GM23248 (cell line): ENCODE measurements around the gene TH. TPM values are rescaled to one million over a fixed set of nuclear protein-coding genes. Genes with fewer than 3 reads are reported as not detected.

Source experiments
- DNase-seq: peaks from one replicate; pipeline ENCODE4 v3.0.0-alpha.2; 2015
- H2AFZ ChIP-seq: fragments of 200-600 bp; sonication (generic); 2 replicates; pipeline ENCODE4 v1.6.1; 2016; ENCODE audit warnings: antibody characterized with exemption
- H3F3A ChIP-seq: fragments of 200-600 bp; sonication (generic); 2 replicates; pipeline ENCODE4 v1.6.1; 2016; ENCODE audit warnings: mild to moderate bottlenecking, antibody characterized with exemption, mixed run types; ENCODE audit not compliant: insufficient read depth
- H3K27ac ChIP-seq: fragments of 200-600 bp; sonication (generic); 2 replicates; pipeline ENCODE4 v1.5.1; 2016; ENCODE audit warnings: mild to moderate bottlenecking
- H3K27me3 ChIP-seq: fragments of 200-600 bp; sonication (generic); replicated peaks from 2 replicates; pipeline ENCODE4 v1.6.1; 2016; ENCODE audit warnings: mild to moderate bottlenecking; ENCODE audit not compliant: insufficient read depth
- H3K36me3 ChIP-seq: fragments of 200-600 bp; sonication (generic); 2 replicates; pipeline ENCODE4 v1.6.1; 2016; ENCODE audit warnings: low read depth, mild to moderate bottlenecking
- H3K4me1 ChIP-seq: fragments of 200-600 bp; sonication (generic); 2 replicates; pipeline ENCODE4 v1.6.1; 2016; ENCODE audit warnings: mild to moderate bottlenecking; ENCODE audit not compliant: insufficient read depth
- H3K4me2 ChIP-seq: fragments of 200-600 bp; sonication (generic); one replicate; pipeline ENCODE4 v1.6.1; 2016; ENCODE audit warnings: mild to moderate bottlenecking; ENCODE audit not compliant: unreplicated experiment
- H3K4me3 ChIP-seq: fragments of 200-600 bp; sonication (generic); 2 replicates; pipeline ENCODE4 v1.5.1; 2016; ENCODE audit warnings: mild to moderate bottlenecking
- H3K79me2 ChIP-seq: fragments of 200-600 bp; sonication (generic); 2 replicates; pipeline ENCODE4 v1.6.1; 2016; ENCODE audit warnings: mild to moderate bottlenecking; ENCODE audit not compliant: insufficient read depth
- H3K9ac ChIP-seq: fragments of 200-600 bp; sonication (generic); 2 replicates; pipeline ENCODE4 v1.6.1; 2016; ENCODE audit warnings: mild to moderate bottlenecking
- H3K9me2 ChIP-seq: fragments of 200-600 bp; sonication (generic); 2 replicates; pipeline ENCODE4 v1.6.1; 2016; ENCODE audit warnings: mixed run types, mild to moderate bottlenecking, moderate library complexity; ENCODE audit not compliant: insufficient read depth
- H3K9me3 ChIP-seq: fragments of 200-600 bp; sonication (generic); one replicate; pipeline ENCODE4 v1.6.1; 2017; ENCODE audit warnings: low read depth
- H4K20me1 ChIP-seq: fragments of 200-600 bp; sonication (generic); 2 replicates; pipeline ENCODE4 v1.6.0; 2016; ENCODE audit not compliant: insufficient read depth
- EZH2 ChIP-seq: fragments of 200-600 bp; sonication (generic); IDR thresholded peaks from 2 replicates; pipeline ENCODE4 v1.6.1; 2018; ENCODE audit warnings: antibody characterized with exemption, mild to moderate bottlenecking; ENCODE audit not compliant: insufficient read depth, poor library complexity, severe bottlenecking
- EZH2phosphoT487 ChIP-seq: fragments of 200-600 bp; sonication (generic); IDR thresholded peaks from 2 replicates; pipeline ENCODE4 v1.6.1; 2018; ENCODE audit warnings: antibody characterized with exemption, moderate library complexity, mild to moderate bottlenecking, low read depth; ENCODE audit not compliant: insufficient read depth
- WGBS, 2 experiments: methylation state at CpG; one replicate each; pipeline ENCODE4 v1.1.6; 2015 to 2017; ENCODE audit warnings: low lambda C conversion rate in 2 of 2, low coverage in 1 of 2; ENCODE audit errors: missing lambda C conversion rate in 2 of 2; 5-methylcytosine and 5-hydroxymethylcytosine counted together
- in situ Hi-C: fragments of 300-500 bp; cut with MboI; formaldehyde crosslinking; loops from 2 replicates; pipeline ENCODE4 v1.15.0; 2020
- polyA plus RNA-seq: library from polyadenylated mRNA; unstranded; fragments of >200 nt; fragmentation: Nextera tagmentation; extraction: Ambion mirVana; gene quantifications from 2 replicates; pipeline ENCODE4 v1.2.1, GENCODE V29; 2016
- total RNA-seq: library from RNA; depleted of rRNA; stranded (reverse); fragments of >200 nt; shearing (Covaris generic); gene quantifications from 2 replicates; pipeline ENCODE4 v1.2.3, GENCODE V29; 2014

Gene TH
- total and polyA plus RNA-seq, 2 experiments from 2014 or later = not detected

DNA sequence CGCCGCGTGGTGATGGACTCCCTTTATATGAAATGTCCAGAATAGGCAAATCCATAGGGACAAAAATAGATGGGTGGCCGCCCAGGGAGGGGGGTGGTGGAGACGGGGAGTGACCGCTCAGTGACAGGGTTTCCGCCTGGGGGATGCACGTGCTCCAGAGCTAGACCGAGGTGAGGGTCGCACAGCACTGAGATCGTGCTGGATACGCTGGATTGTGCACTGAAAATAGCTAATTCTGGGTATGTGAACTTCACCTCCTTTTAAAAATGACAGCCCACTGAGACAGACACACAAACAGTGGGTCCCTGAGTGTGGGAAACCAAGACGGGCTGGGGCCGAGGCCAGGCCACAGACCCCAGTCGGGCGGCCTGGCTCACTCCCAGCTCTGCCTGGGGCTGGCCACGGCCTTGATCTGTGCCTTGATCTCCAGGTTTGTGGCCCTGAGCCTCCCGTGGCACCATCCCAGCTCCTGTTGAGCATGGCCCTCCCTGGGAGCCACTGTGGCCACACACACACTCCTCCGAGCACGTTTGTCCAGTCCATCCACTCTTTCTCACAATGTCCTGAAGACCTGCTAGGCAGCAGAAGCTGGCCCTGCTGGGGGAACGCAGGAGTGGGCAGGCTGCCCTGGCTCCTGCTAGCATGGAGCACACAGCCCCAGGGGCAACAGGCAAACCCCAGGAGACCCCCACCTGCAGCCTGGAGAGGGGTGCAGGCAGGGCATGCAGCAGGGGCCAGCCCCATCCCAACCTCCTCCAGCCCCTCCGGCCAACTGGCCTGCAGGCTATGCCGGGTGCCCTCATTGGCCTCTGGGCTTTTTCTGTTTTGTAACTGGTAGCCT is 41.0 kb upstream of the TH start:
- WGBS, 2 experiments = 67 to 68% methylated on average over 19 to 22 of the region's 23 CpGs
- DNase-seq = no peak
- Histone ChIP-seq H3K4me1 (no peaks in the 10 kb centered on the region), H3K79me2 (no peaks in the 10 kb centered on the region), H3K4me2 (no peak overlapping the region), H3K4me3 (no peak overlapping the region), H3K9ac (no peak overlapping the region), H3K36me3 (no peaks in the 10 kb centered on the region), H2AFZ (no peak overlapping the region), H4K20me1 (no peaks in the 10 kb centered on the region), H3F3A (no peaks in the 10 kb centered on the region), H3K9me3 (no peaks in the 10 kb centered on the region), H3K27ac (no peak overlapping the region), H3K27me3 (peaks cover 14% of the 10 kb centered on the region), H3K9me2 (no peaks in the 10 kb centered on the region)
- in situ Hi-C loops = no loop called here
- no peak for TF ChIP-seq EZH2
- TF ChIP-seq EZH2phosphoT487 = no peak

DNA sequence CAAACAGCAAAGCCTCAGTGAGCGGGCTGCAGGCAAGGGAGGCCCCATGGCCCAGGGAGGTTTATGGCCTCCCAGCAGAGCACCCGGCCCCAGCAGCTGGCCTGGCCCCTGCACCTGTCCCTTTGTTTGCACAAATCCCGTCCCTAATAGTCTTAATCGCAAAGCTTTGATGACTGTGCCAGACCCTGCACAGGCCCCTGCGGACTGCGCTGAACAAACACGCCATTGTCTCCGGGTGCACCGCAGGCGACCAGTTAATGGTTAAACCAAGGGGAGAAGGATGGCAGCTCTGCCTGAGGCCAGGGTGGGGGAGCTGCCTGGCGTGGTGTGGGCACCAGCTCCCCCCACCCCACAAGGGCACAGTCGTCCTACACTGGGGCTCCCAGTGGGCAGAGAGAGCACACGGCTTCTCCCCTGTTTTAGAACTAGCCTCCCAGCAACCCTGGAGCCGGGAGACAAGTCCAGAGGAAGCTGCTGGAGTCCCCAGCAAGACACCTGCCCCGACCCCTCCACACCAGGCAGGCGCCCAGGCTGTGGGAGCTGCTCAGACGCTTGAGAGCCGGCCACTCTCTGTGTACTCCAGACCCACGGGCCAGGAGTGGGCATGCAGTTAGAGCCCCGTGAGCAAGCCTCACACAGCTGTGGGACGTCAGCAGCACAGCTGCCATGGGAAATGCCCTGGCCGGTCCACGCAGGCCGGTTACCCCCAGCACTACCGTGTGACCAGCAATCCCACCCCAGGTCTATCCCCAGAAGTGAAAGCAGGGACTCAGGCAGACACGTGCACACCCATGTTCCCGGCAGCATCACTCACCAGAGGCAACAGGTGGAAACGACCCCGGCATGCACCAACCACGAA is 39.7 kb upstream of the TH start:
- Histone ChIP-seq H3F3A (no peaks in the 10 kb centered on the region), H3K4me2 (no peak overlapping the region), H3K79me2 (no peaks in the 10 kb centered on the region), H4K20me1 (no peaks in the 10 kb centered on the region), H3K4me3 (no peak overlapping the region), H3K9me2 (no peaks in the 10 kb centered on the region), H2AFZ (no peak overlapping the region), H3K36me3 (no peaks in the 10 kb centered on the region), H3K9ac (no peak overlapping the region), H3K4me1 (no peaks in the 10 kb centered on the region), H3K9me3 (no peaks in the 10 kb centered on the region), H3K27ac (no peak overlapping the region), H3K27me3 (peaks cover 11% of the 10 kb centered on the region)
- WGBS, 2 experiments = 55 to 63% methylated on average over 30 of the region's 30 CpGs
- TF ChIP-seq EZH2phosphoT487 (no peak), EZH2 (no peak)
- DNase-seq = no peak
- in situ Hi-C loops = no loop called here

DNA sequence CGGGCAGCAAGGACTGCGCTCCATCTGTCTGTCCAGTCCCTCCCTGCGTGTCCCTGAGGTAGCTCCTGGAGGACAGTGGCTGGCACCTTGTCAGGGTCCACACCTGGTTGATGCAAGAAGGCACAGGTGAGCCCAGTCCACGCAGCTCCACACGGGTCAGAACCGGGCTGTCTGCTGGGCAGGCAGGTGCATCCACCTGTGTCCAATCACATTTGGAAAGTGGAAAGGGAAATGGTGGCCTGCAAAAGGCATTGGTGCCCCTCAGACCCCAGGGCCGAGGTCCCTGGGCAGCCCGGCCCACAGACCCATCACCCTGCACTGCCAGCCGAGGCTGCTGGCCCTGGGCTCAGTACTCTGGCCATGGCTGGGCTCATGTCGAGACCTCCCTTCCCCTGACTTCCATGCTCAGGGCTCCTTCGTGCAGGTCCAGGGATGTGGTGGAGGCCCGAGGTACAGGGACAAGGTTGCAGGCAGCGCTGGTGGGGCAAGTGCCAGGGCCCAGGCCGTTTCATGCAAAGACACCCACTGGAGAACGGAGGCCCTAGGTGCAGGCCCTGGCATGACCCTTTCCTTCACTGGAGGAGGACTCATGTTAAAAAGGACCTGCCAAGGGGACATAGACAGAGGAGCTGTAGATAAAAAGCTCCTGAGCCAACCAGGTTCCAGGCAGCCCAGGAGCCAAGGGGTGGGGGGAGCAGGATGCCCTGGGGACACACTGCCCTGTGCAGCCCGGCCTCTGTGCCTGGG is 38.9 kb upstream of the TH start:
- no peaks in the 10 kb centered on the region for H3K79me2 ChIP-seq
- H2AFZ ChIP-seq = no peak overlapping the region
- no peaks in the 10 kb centered on the region for H3K9me2 ChIP-seq
- H3F3A ChIP-seq = no peaks in the 10 kb centered on the region
- TF ChIP-seq EZH2 (no peak), EZH2phosphoT487 (no peak)
- H3K36me3 ChIP-seq = no peaks in the 10 kb centered on the region
- H4K20me1 ChIP-seq = no peaks in the 10 kb centered on the region
- no peak overlapping the region for H3K9ac ChIP-seq
- H3K4me3 ChIP-seq = no peak overlapping the region
- no peak overlapping the region for H3K4me2 ChIP-seq
- peaks cover 11% of the 10 kb centered on the region; the same call in 1 of the 2 replicates for H3K27me3 ChIP-seq
- in situ Hi-C loops = no loop called here
- no peak for DNase-seq
- WGBS, 2 experiments = 46 to 52% methylated on average over 15 to 16 of the region's 16 CpGs
- no peaks in the 10 kb centered on the region for H3K4me1 ChIP-seq
- H3K9me3 ChIP-seq = no peaks in the 10 kb centered on the region
- H3K27ac ChIP-seq = no peak overlapping the region

GRCh38 chr11:2209900-2210321 is 38.3 kb upstream of the TH start:
- in situ Hi-C loops = no loop called here
- H3K9me2 ChIP-seq = no peaks in the 10 kb centered on the region
- DNase-seq = no peak
- TF ChIP-seq EZH2 = no peak
- TF ChIP-seq EZH2phosphoT487 = no peak
- no peak overlapping the region for H3K4me2 ChIP-seq
- H4K20me1 ChIP-seq = no peaks in the 10 kb centered on the region
- H3K79me2 ChIP-seq = no peaks in the 10 kb centered on the region
- no peak overlapping the region for H3K27ac ChIP-seq
- no peaks in the 10 kb centered on the region for H3K9me3 ChIP-seq
- H3F3A ChIP-seq = no peaks in the 10 kb centered on the region
- WGBS, 2 experiments = 46 to 52% methylated on average over 12 of the region's 12 CpGs
- no peak overlapping the region for H3K4me3 ChIP-seq
- H3K4me1 ChIP-seq = no peaks in the 10 kb centered on the region
- no peak overlapping the region for H3K9ac ChIP-seq
- H3K27me3 ChIP-seq = peaks cover 11% of the 10 kb centered on the region; the same call in 1 of the 2 replicates
- no peak overlapping the region for H2AFZ ChIP-seq
- H3K36me3 ChIP-seq = no peaks in the 10 kb centered on the region
